ENCODE measurements around the gene COBLL1. TPM values are rescaled to one million over a fixed set of nuclear protein-coding genes. Genes with fewer than 3 reads are reported as not detected.

COBLL1 gene
- total RNA-seq, 1 experiment from 2014 or later = 42.1 TPM

GRCh38 chr2:164815071-164815793, 26.4 kb downstream of the COBLL1 start:
- H3K36me3 Mint-ChIP-seq (ENCODE audit: insufficient read depth, unreplicated experiment) = peaks cover 2% of the 10 kb centered on the region
- Histone ChIP-seq H3K9me3 (peaks cover 2% of the 10 kb centered on the region; the same call in 1 of the 2 replicates), H3K36me3 (ENCODE audit: control insufficient read depth, insufficient read depth, low read length) (no peaks in the 10 kb centered on the region), H3K27me3 (replicated peaks; ENCODE audit: control insufficient read depth, insufficient read depth, low read length) (no peaks in the 10 kb centered on the region), H3K4me3 (ENCODE audit: low read depth, low read length) (no peak overlapping the region), H3K4me1 (peaks cover 21% of the 10 kb centered on the region)
- H3K27ac Mint-ChIP-seq (ENCODE audit: unreplicated experiment) = no peak overlapping the region
- ChIA-PET CTCF (no interaction called here), POLR2A (interaction anchor here (0.5 kb wide), 1 partner anchor 34 kb away, joined by 3 read pairs; no protein-coding TSS in a partner anchor)
- no TSS peak for BruUV-seq (replicated peaks)
- no peak for DNase-seq
- no peak overlapping the region for H3K4me3 Mint-ChIP-seq (ENCODE audit: unreplicated experiment)
- no peak for TF ChIP-seq CTCF (IDR thresholded peaks at IDR 0.05; ENCODE audit: insufficient read depth in 1 of 2, low read depth in 1 of 2, low read length in 1 of 2, severe bottlenecking in 1 of 2, unreplicated experiment in 1 of 2)
- H3K4me1 Mint-ChIP-seq (ENCODE audit: low read depth, unreplicated experiment) = no peaks in the 10 kb centered on the region
- H3K9me3 Mint-ChIP-seq (ENCODE audit: unreplicated experiment) = no peaks in the 10 kb centered on the region
- intact Hi-C loops (cut with micrococcal nuclease; ENCODE audit: unreplicated experiment) = no loop called here
- no peaks in the 10 kb centered on the region for H3K27me3 Mint-ChIP-seq (ENCODE audit: insufficient read depth, unreplicated experiment)

DNA sequence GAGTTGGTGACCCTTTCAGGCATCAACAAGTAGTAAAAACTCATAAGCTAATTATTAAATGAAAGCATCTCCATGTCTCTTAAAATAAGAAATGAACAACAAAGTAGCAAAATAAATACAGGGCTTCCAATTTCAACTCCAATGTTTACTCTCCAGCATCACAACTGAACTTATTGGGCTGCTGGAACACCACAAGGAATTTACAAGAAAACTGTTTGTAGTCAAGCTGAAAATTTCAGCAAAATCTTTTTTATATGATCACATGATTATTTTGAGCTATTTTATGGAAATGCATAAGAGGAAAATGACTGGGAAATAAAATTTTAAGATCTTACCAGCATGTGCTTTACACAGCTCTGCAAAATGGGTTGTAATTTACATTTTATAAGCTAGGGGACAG, 28.1 kb downstream of the COBLL1 start:
- no peak for TF ChIP-seq CTCF (IDR thresholded peaks at IDR 0.05; ENCODE audit: insufficient read depth in 1 of 2, low read depth in 1 of 2, low read length in 1 of 2, severe bottlenecking in 1 of 2, unreplicated experiment in 1 of 2)
- no peak for DNase-seq
- H3K27ac Mint-ChIP-seq (ENCODE audit: unreplicated experiment) = no peak overlapping the region
- Histone ChIP-seq H3K27me3 (replicated peaks; ENCODE audit: control insufficient read depth, insufficient read depth, low read length) (no peaks in the 10 kb centered on the region), H3K9me3 (no peaks in the 10 kb centered on the region), H3K36me3 (ENCODE audit: control insufficient read depth, insufficient read depth, low read length) (no peaks in the 10 kb centered on the region), H3K4me3 (ENCODE audit: low read depth, low read length) (no peak overlapping the region), H3K4me1 (peaks cover 24% of the 10 kb centered on the region)
- ChIA-PET CTCF (interaction anchor here (0.6 kb wide), 1 partner anchor 29 kb away, joined by 3 read pairs; no protein-coding TSS in a partner anchor), POLR2A (no interaction called here)
- H3K4me3 Mint-ChIP-seq (ENCODE audit: unreplicated experiment) = no peak overlapping the region
- H3K4me1 Mint-ChIP-seq (ENCODE audit: low read depth, unreplicated experiment) = no peaks in the 10 kb centered on the region
- no TSS peak for BruUV-seq (replicated peaks)
- H3K9me3 Mint-ChIP-seq (ENCODE audit: unreplicated experiment) = no peaks in the 10 kb centered on the region
- intact Hi-C loops (cut with micrococcal nuclease; ENCODE audit: unreplicated experiment) = no loop called here
- H3K27me3 Mint-ChIP-seq (ENCODE audit: insufficient read depth, unreplicated experiment) = no peaks in the 10 kb centered on the region
- no peaks in the 10 kb centered on the region for H3K36me3 Mint-ChIP-seq (ENCODE audit: insufficient read depth, unreplicated experiment)

DNA sequence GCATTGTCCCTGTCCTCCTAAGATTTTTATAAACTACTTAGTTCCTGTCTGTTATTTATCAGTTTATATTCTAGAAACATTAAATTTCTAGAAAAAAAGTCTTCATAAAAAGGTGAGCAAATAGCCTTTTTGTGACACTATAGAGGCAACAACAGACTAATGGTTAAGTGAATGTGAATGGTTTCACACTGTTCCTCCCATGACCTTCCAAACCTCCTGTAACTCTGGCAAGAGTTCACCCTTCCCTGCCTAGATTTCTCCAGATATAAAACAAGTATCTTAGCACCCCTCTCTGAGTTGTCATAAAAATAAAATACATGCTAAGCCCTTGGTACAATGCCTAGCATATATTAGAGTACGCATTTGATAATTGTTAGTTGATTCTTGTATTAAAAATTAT, 29.2 kb downstream of the COBLL1 start:
- POLR2A ChIA-PET = no interaction called here
- no peak overlapping the region for H3K4me3 Mint-ChIP-seq (ENCODE audit: unreplicated experiment)
- no peaks in the 10 kb centered on the region for H3K36me3 Mint-ChIP-seq (ENCODE audit: insufficient read depth, unreplicated experiment)
- no peak for DNase-seq
- H3K27me3 ChIP-seq (replicated peaks; ENCODE audit: control insufficient read depth, insufficient read depth, low read length) = no peaks in the 10 kb centered on the region
- no peaks in the 10 kb centered on the region for H3K36me3 ChIP-seq (ENCODE audit: control insufficient read depth, insufficient read depth, low read length)
- H3K9me3 Mint-ChIP-seq (ENCODE audit: unreplicated experiment) = no peaks in the 10 kb centered on the region
- peaks cover 25% of the 10 kb centered on the region for H3K4me1 ChIP-seq
- intact Hi-C loops (cut with micrococcal nuclease; ENCODE audit: unreplicated experiment) = no loop called here
- no TSS peak for BruUV-seq (replicated peaks)
- no peak overlapping the region for H3K27ac Mint-ChIP-seq (ENCODE audit: unreplicated experiment)
- no peaks in the 10 kb centered on the region for H3K27me3 Mint-ChIP-seq (ENCODE audit: insufficient read depth, unreplicated experiment)
- no peaks in the 10 kb centered on the region for H3K9me3 ChIP-seq
- H3K4me1 Mint-ChIP-seq (ENCODE audit: low read depth, unreplicated experiment) = no peaks in the 10 kb centered on the region
- no peak for TF ChIP-seq CTCF (IDR thresholded peaks at IDR 0.05; ENCODE audit: insufficient read depth in 1 of 2, low read depth in 1 of 2, low read length in 1 of 2, severe bottlenecking in 1 of 2, unreplicated experiment in 1 of 2)
- no peak overlapping the region for H3K4me3 ChIP-seq (ENCODE audit: low read depth, low read length)
- CTCF ChIA-PET = no interaction called here
